HG03439 (cell line): ENCODE measurements around the gene SH3BGRL2.
A peak's percentile ranks its signal among the peaks of the same experiment; 100 is the strongest.
"Not testable (repeated sequence)": the region's sequence is repeated elsewhere in the genome, so short reads cannot be mapped to it uniquely, and the experiment has no call there.

Experiments used
- ATAC-seq: cut with Tn5 transposase; IDR thresholded peaks from one replicate; pipeline ENCODE4 v1.9.1; 2021; ENCODE audit warnings: mild to moderate bottlenecking, moderate library complexity; ENCODE audit not compliant: unreplicated experiment

The SH3BGRL2 gene

GRCh38 chr6:79613912-79614311 is 17.2 kb upstream of the SH3BGRL2 start:
- no peak for ATAC-seq

GRCh38 chr6:79614326-79615305 is 16.5 kb upstream of the SH3BGRL2 start:
- ATAC-seq: peak; percentile 69

- no peak for ATAC-seq
Measured at GRCh38 chr6:79617518-79617941, 13.6 kb upstream of the SH3BGRL2 start.

- not testable (repeated sequence) for ATAC-seq
Measured at GRCh38 chr6:79618425-79618824, 12.7 kb upstream of the SH3BGRL2 start.

- no peak for ATAC-seq
Measured at GRCh38 chr6:79621579-79621978, 9.6 kb upstream of the SH3BGRL2 start.

- no peak for ATAC-seq
Measured at GRCh38 chr6:79622364-79622763, 8.8 kb upstream of the SH3BGRL2 start.

- ATAC-seq: no peak
Measured at GRCh38 chr6:79623106-79623505, 8.0 kb upstream of the SH3BGRL2 start.

GRCh38 chr6:79625746-79626145 is 5.4 kb upstream of the SH3BGRL2 start:
- ATAC-seq: no peak

GRCh38 chr6:79626811-79627210 is 4.3 kb upstream of the SH3BGRL2 start:
- no peak for ATAC-seq

- no peak for ATAC-seq
Measured at GRCh38 chr6:79627422-79627821, 3.7 kb upstream of the SH3BGRL2 start.

- ATAC-seq: no peak
Measured at GRCh38 chr6:79628466-79629288, 2.5 kb upstream of the SH3BGRL2 start.

- no peak for ATAC-seq
Measured at GRCh38 chr6:79630380-79630882, 698 bp upstream of the SH3BGRL2 start.

GRCh38 chr6:79631693-79632172 is 604 bp downstream of the SH3BGRL2 start:
- no peak for ATAC-seq

- no peak for ATAC-seq
Measured at GRCh38 chr6:79632580-79632979, 1.5 kb downstream of the SH3BGRL2 start.

GRCh38 chr6:79634491-79635231 is 3.5 kb downstream of the SH3BGRL2 start:
- no peak for ATAC-seq

GRCh38 chr6:79635232-79635543 is 4.1 kb downstream of the SH3BGRL2 start:
- no peak for ATAC-seq

- ATAC-seq: no peak
Measured at GRCh38 chr6:79636673-79637072, 5.5 kb downstream of the SH3BGRL2 start.

GRCh38 chr6:79640146-79641111 is 9.3 kb downstream of the SH3BGRL2 start:
- no peak for ATAC-seq

- ATAC-seq: no peak
Measured at GRCh38 chr6:79646006-79646405, 14.9 kb downstream of the SH3BGRL2 start.

GRCh38 chr6:79646561-79646960 is 15.4 kb downstream of the SH3BGRL2 start:
- ATAC-seq: no peak
